HL-60/S4 treated with phorbol 12-myristate 13-acetate at 8.2 ng/mL for 4 days and 3 days (cell line): Measurements from ENCODE around the gene LRRC19.

Experiments used
- in situ Hi-C: fragments of 300-500 bp; cut with MboI; formaldehyde crosslinking; loops from 2 replicates; pipeline ENCODE4 v1.15.0; 2022; ENCODE audit warnings: low sequenced_read_pairs

Gene LRRC19

GRCh38 chr9:26955921-26956859 is 49.3 kb downstream of the LRRC19 start, which contains the start of gene IFT74:
IFT74 (plus strand) TSS chr9:26956412; CDS start chr9:26961968, 5,556 bp downstream.
- in situ Hi-C loops: no loop called here

- in situ Hi-C loops: no loop called here
Measured at GRCh38 chr9:26955222-26955903, 50.1 kb downstream of the LRRC19 start.

- in situ Hi-C loops: no loop called here
Measured at GRCh38 chr9:26954050-26954508, 51.4 kb downstream of the LRRC19 start.

GRCh38 chr9:26951794-26952193 is 53.7 kb downstream of the LRRC19 start:
- in situ Hi-C loops: no loop called here

- in situ Hi-C loops: no loop called here
Measured at GRCh38 chr9:26950521-26950920, 55.0 kb downstream of the LRRC19 start.

- in situ Hi-C loops: no loop called here
Measured at GRCh38 chr9:26949637-26950069, 55.8 kb downstream of the LRRC19 start.

GRCh38 chr9:26947736-26948135 is 57.7 kb downstream of the LRRC19 start:
- in situ Hi-C loops: no loop called here

- in situ Hi-C loops: no loop called here
Measured at GRCh38 chr9:26946753-26947727, 58.4 kb downstream of the LRRC19 start, which contains the start of gene PLAA. PLAA (minus strand) TSS chr9:26947242; CDS start chr9:26947045, 197 bp downstream.

GRCh38 chr9:26945591-26945990 is 59.9 kb downstream of the LRRC19 start:
- in situ Hi-C loops: no loop called here
